ENCODE data around the gene CTRB2. TPM values are rescaled to one million over a fixed set of nuclear protein-coding genes. Genes with fewer than 3 reads are reported as not detected.
"Not testable (repeated sequence)": the region's sequence is repeated elsewhere in the genome, so short reads cannot be mapped to it uniquely, and the experiment has no call there.

CTRB2 gene
- total RNA-seq, 8 experiments from 2014 or later: 0.07 to 0.87 (median 0.29) TPM; not detected in 1

- H3K4me1 ChIP-seq (replicated peaks in 1 of 2): peaks cover 22 to 44% of the 10 kb centered on the region in 2 donors
- in situ Hi-C loops (cut with MboI; ENCODE audit: low pct_unique_long_range_greater_than_20kb in 2 of 9, low sequenced_read_pairs in 9 of 9, unreplicated experiment in 9 of 9): loop anchor here in 1 of 9 experiments (25.0 kb wide), 1 partner anchor 139 kb away; no protein-coding TSS in a partner anchor
- 40 to 100% (median 90%) methylated on average over 1 of the region's 13 CpGs; no CpG with 5 or more reads in 6 of the 10 experiments for WGBS, 10 experiments
- ATAC-seq (replicated peaks in 6 of 8): no peak
- H3K27ac ChIP-seq: no peak overlapping the region
- no peak overlapping the region for H3K4me3 ChIP-seq
Observed at GRCh38 chr16:75248142-75248535, 41.2 kb upstream of the CTRB2 start.

- H3K27ac ChIP-seq: no peak overlapping the region
- in situ Hi-C loops (cut with MboI; ENCODE audit: low pct_unique_long_range_greater_than_20kb in 2 of 9, low sequenced_read_pairs in 9 of 9, unreplicated experiment in 9 of 9): loop anchor here in 1 of 9 experiments (25.0 kb wide), 1 partner anchor 140 kb away; no protein-coding TSS in a partner anchor
- peaks cover 20 to 35% of the 10 kb centered on the region in 2 donors for H3K4me1 ChIP-seq (replicated peaks in 1 of 2)
- WGBS, 10 experiments: 70 to 100% (median 94%) methylated on average over 2 to 6 of the region's 13 CpGs; no CpG with 5 or more reads in 6 of the 10 experiments
- H3K4me3 ChIP-seq: no peak overlapping the region
- no peak for ATAC-seq (replicated peaks in 6 of 8)
Observed at GRCh38 chr16:75247249-75247648, 40.3 kb upstream of the CTRB2 start.

GRCh38 chr16:75246504-75247205 lies 39.7 kb upstream of the CTRB2 start:
- no peak overlapping the region for H3K4me3 ChIP-seq
- H3K4me1 ChIP-seq (replicated peaks in 1 of 2): peaks cover 18 to 30% of the 10 kb centered on the region in 2 donors
- no peak for ATAC-seq (replicated peaks in 6 of 8)
- no peak overlapping the region for H3K27ac ChIP-seq
- in situ Hi-C loops (cut with MboI; ENCODE audit: low pct_unique_long_range_greater_than_20kb in 2 of 9, low sequenced_read_pairs in 9 of 9, unreplicated experiment in 9 of 9): loop anchor here in 1 of 9 experiments (25.0 kb wide), 1 partner anchor 141 kb away; no protein-coding TSS in a partner anchor
- WGBS, 10 experiments: 80 to 100% (median 80%) methylated on average over 1 to 2 of the region's 12 CpGs; no CpG with 5 or more reads in 7 of the 10 experiments

- 40 to 80% (median 43%) methylated on average over 1 to 2 of the region's 25 CpGs; no CpG with 5 or more reads in 7 of the 10 experiments for WGBS, 10 experiments
- peak; percentile 50 to 89 (median 87) for ATAC-seq (replicated peaks in 6 of 8)
- Histone ChIP-seq H3K27ac (peak overlapping the region in 1 of 2 donors; percentile 66), H3K4me1 (replicated peaks in 1 of 2) (peaks cover 16 to 28% of the 10 kb centered on the region in 2 donors), H3K4me3 (no peak overlapping the region)
- in situ Hi-C loops (cut with MboI; ENCODE audit: low pct_unique_long_range_greater_than_20kb in 2 of 9, low sequenced_read_pairs in 9 of 9, unreplicated experiment in 9 of 9): loop anchor here in 1 of 9 experiments (25.0 kb wide), 1 partner anchor 142 kb away; no protein-coding TSS in a partner anchor
Observed at GRCh38 chr16:75244844-75245758, 38.1 kb upstream of the CTRB2 start.

GRCh38 chr16:75244225-75244809 lies 37.4 kb upstream of the CTRB2 start:
- in situ Hi-C loops (cut with MboI; ENCODE audit: low pct_unique_long_range_greater_than_20kb in 2 of 9, low sequenced_read_pairs in 9 of 9, unreplicated experiment in 9 of 9): loop anchor here in 1 of 9 experiments (25.0 kb wide), 1 partner anchor 143 kb away; no protein-coding TSS in a partner anchor
- H3K4me3 ChIP-seq: no peak overlapping the region
- WGBS, 10 experiments: 0 to 88% methylated on average over 2 to 3 of the region's 7 CpGs; no CpG with 5 or more reads in 8 of the 10 experiments
- ATAC-seq (replicated peaks in 6 of 8): peak in 2 of 8 experiments; percentile 3 to 11
- peak overlapping the region in 1 of 2 donors; percentile 66 for H3K27ac ChIP-seq
- H3K4me1 ChIP-seq (replicated peaks in 1 of 2): peaks cover 10 to 30% of the 10 kb centered on the region in 2 donors

GRCh38 chr16:75243667-75244224 lies 36.8 kb upstream of the CTRB2 start:
- Histone ChIP-seq H3K4me1 (replicated peaks in 1 of 2) (peaks cover 14 to 36% of the 10 kb centered on the region in 2 donors), H3K4me3 (no peak overlapping the region), H3K27ac (no peak overlapping the region)
- in situ Hi-C loops (cut with MboI; ENCODE audit: low pct_unique_long_range_greater_than_20kb in 2 of 9, low sequenced_read_pairs in 9 of 9, unreplicated experiment in 9 of 9): loop anchor here in 1 of 9 experiments (25.0 kb wide), 1 partner anchor 144 kb away; no protein-coding TSS in a partner anchor
- ATAC-seq (replicated peaks in 6 of 8): no peak
- 40 to 86% (median 70%) methylated on average over 2 to 7 of the region's 20 CpGs; no CpG with 5 or more reads in 7 of the 10 experiments for WGBS, 10 experiments

- H3K27ac ChIP-seq; H3K4me3 ChIP-seq; ATAC-seq (replicated peaks in 6 of 8): not testable (repeated sequence)
- in situ Hi-C loops (cut with MboI; ENCODE audit: low pct_unique_long_range_greater_than_20kb in 2 of 9, low sequenced_read_pairs in 9 of 9, unreplicated experiment in 9 of 9): loop anchor here in 1 of 9 experiments (25.0 kb wide), 1 partner anchor 145 kb away; no protein-coding TSS in a partner anchor
- 40 to 83% methylated on average over 1 of the region's 27 CpGs; no CpG with 5 or more reads in 8 of the 10 experiments for WGBS, 10 experiments
- peaks cover 23 to 43% of the 10 kb centered on the region in 2 donors for H3K4me1 ChIP-seq (replicated peaks in 1 of 2)
Observed at GRCh38 chr16:75242436-75243078, 35.6 kb upstream of the CTRB2 start.

- in situ Hi-C loops (cut with MboI; ENCODE audit: low pct_unique_long_range_greater_than_20kb in 2 of 9, low sequenced_read_pairs in 9 of 9, unreplicated experiment in 9 of 9): loop anchor here in 1 of 9 experiments (25.0 kb wide), 1 partner anchor 145 kb away; no protein-coding TSS in a partner anchor
- WGBS, 10 experiments: 60 to 100% (median 80%) methylated on average over 1 to 2 of the region's 13 CpGs; no CpG with 5 or more reads in 7 of the 10 experiments
Observed at GRCh38 chr16:75241955-75242354, 35.0 kb upstream of the CTRB2 start.

GRCh38 chr16:75241412-75241811 lies 34.5 kb upstream of the CTRB2 start:
- no peak overlapping the region for H3K27ac ChIP-seq
- in situ Hi-C loops (cut with MboI; ENCODE audit: low pct_unique_long_range_greater_than_20kb in 2 of 9, low sequenced_read_pairs in 9 of 9, unreplicated experiment in 9 of 9): loop anchor here in 1 of 9 experiments (25.0 kb wide), 1 partner anchor 146 kb away; no protein-coding TSS in a partner anchor

More at GRCh38 chr16:75241955-75242354, 35.0 kb upstream of the CTRB2 start:
- Histone ChIP-seq H3K4me1 (replicated peaks in 1 of 2) (peaks cover 23 to 43% of the 10 kb centered on the region in 2 donors), H3K27ac (no peak overlapping the region), H3K4me3 (no peak overlapping the region)
- ATAC-seq (replicated peaks in 6 of 8): no peak

GRCh38 chr16:75240633-75241032 lies 33.7 kb upstream of the CTRB2 start:
- peak in 1 of 8 experiments; percentile 40 for ATAC-seq (replicated peaks in 6 of 8)
- in situ Hi-C loops (cut with MboI; ENCODE audit: low pct_unique_long_range_greater_than_20kb in 2 of 9, low sequenced_read_pairs in 9 of 9, unreplicated experiment in 9 of 9): loop anchor here in 1 of 9 experiments (25.0 kb wide), 1 partner anchor 147 kb away; no protein-coding TSS in a partner anchor
- H3K4me3 ChIP-seq, H3K27ac ChIP-seq: not testable (repeated sequence)
- H3K4me1 ChIP-seq (replicated peaks in 1 of 2): peaks cover 23 to 36% of the 10 kb centered on the region in 2 donors
- 73 to 100% methylated on average over 2 to 3 of the region's 7 CpGs; no CpG with 5 or more reads in 8 of the 10 experiments for WGBS, 10 experiments

More at GRCh38 chr16:75241412-75241811, 34.5 kb upstream of the CTRB2 start:
- Histone ChIP-seq H3K4me3 (no peak overlapping the region), H3K4me1 (replicated peaks in 1 of 2) (peaks cover 23 to 43% of the 10 kb centered on the region in 2 donors)
- 93 to 100% methylated on average over 1 to 2 of the region's 8 CpGs; no CpG with 5 or more reads in 8 of the 10 experiments for WGBS, 10 experiments
- ATAC-seq (replicated peaks in 6 of 8): no peak

GRCh38 chr16:75239542-75240122 lies 32.7 kb upstream of the CTRB2 start:
- 80% methylated on average over 5 of the region's 19 CpGs; no CpG with 5 or more reads in 9 of the 10 experiments for WGBS, 10 experiments
- no peak for ATAC-seq (replicated peaks in 6 of 8)
- in situ Hi-C loops (cut with MboI; ENCODE audit: low pct_unique_long_range_greater_than_20kb in 2 of 9, low sequenced_read_pairs in 9 of 9, unreplicated experiment in 9 of 9): loop anchor here in 1 of 9 experiments (25.0 kb wide), 1 partner anchor 148 kb away; no protein-coding TSS in a partner anchor
- peaks cover 14 to 26% of the 10 kb centered on the region in 2 donors for H3K4me1 ChIP-seq (replicated peaks in 1 of 2)
- H3K4me3 ChIP-seq: no peak overlapping the region
- H3K27ac ChIP-seq: peak overlapping the region in 1 of 2 donors; percentile 75
